ENCODE results near the gene RCAN3.
A peak's percentile ranks its signal among the peaks of the same experiment; 100 is the strongest.

RCAN3 gene

GRCh38 chr1:24500448-24501048 is 2.1 kb upstream of the RCAN3 start:
- no peaks in the 10 kb centered on the region for H3K9me3 ChIP-seq
- no peaks in the 10 kb centered on the region for H3K4me1 ChIP-seq
- TF ChIP-seq CTCF (IDR thresholded peaks at IDR 0.05; ENCODE audit: low read depth, low read length), result no peak
- no peaks in the 10 kb centered on the region for H3K36me3 ChIP-seq
- H3K27me3 ChIP-seq, result peaks cover 34% of the 10 kb centered on the region
- no peak overlapping the region for H3K4me3 ChIP-seq (ENCODE audit: low read depth, low read length)
- no peak for DNase-seq

GRCh38 chr1:24501371-24502064 is 1.1 kb upstream of the RCAN3 start:
- no peak for DNase-seq
- Histone ChIP-seq H3K27me3 (peaks cover 38% of the 10 kb centered on the region), H3K4me1 (no peaks in the 10 kb centered on the region), H3K4me3 (ENCODE audit: low read depth, low read length) (no peak overlapping the region), H3K36me3 (no peaks in the 10 kb centered on the region), H3K9me3 (no peaks in the 10 kb centered on the region)
- no peak for TF ChIP-seq CTCF (IDR thresholded peaks at IDR 0.05; ENCODE audit: low read depth, low read length)

- no peaks in the 10 kb centered on the region for H3K4me1 ChIP-seq
- DNase-seq, result peak; percentile 13
- H3K4me3 ChIP-seq (ENCODE audit: low read depth, low read length), result peak overlapping the region; percentile 48
- TF ChIP-seq CTCF (IDR thresholded peaks at IDR 0.05; ENCODE audit: low read depth, low read length), result no peak
- no peaks in the 10 kb centered on the region for H3K36me3 ChIP-seq
- H3K27me3 ChIP-seq, result peaks cover 42% of the 10 kb centered on the region
- no peaks in the 10 kb centered on the region for H3K9me3 ChIP-seq
These were observed 449 bp upstream of the RCAN3 start for GRCh38 chr1:24502065-24502708.

GRCh38 chr1:24503059-24503751 is 569 bp downstream of the RCAN3 start:
- H3K36me3 ChIP-seq, result no peaks in the 10 kb centered on the region
- H3K4me1 ChIP-seq, result no peaks in the 10 kb centered on the region
- DNase-seq, result no peak
- peaks cover 40% of the 10 kb centered on the region for H3K27me3 ChIP-seq
- H3K9me3 ChIP-seq, result no peaks in the 10 kb centered on the region
- H3K4me3 ChIP-seq (ENCODE audit: low read depth, low read length), result no peak overlapping the region
- no peak for TF ChIP-seq CTCF (IDR thresholded peaks at IDR 0.05; ENCODE audit: low read depth, low read length)

GRCh38 chr1:24503870-24504523 is 1.4 kb downstream of the RCAN3 start:
- Histone ChIP-seq H3K9me3 (no peaks in the 10 kb centered on the region), H3K4me3 (ENCODE audit: low read depth, low read length) (no peak overlapping the region), H3K36me3 (no peaks in the 10 kb centered on the region), H3K27me3 (peaks cover 40% of the 10 kb centered on the region), H3K4me1 (no peaks in the 10 kb centered on the region)
- no peak for TF ChIP-seq CTCF (IDR thresholded peaks at IDR 0.05; ENCODE audit: low read depth, low read length)
- no peak for DNase-seq
